ENCODE data around the gene GAGE12J.
"Not testable (repeated sequence)": the region's sequence is repeated elsewhere in the genome, so short reads cannot be mapped to it uniquely, and the experiment has no call there.

The GAGE12J gene, protein sequence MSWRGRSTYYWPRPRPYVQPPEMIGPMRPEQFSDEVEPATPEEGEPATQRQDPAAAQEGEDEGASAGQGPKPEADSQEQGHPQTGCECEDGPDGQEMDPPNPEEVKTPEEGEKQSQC

DNA sequence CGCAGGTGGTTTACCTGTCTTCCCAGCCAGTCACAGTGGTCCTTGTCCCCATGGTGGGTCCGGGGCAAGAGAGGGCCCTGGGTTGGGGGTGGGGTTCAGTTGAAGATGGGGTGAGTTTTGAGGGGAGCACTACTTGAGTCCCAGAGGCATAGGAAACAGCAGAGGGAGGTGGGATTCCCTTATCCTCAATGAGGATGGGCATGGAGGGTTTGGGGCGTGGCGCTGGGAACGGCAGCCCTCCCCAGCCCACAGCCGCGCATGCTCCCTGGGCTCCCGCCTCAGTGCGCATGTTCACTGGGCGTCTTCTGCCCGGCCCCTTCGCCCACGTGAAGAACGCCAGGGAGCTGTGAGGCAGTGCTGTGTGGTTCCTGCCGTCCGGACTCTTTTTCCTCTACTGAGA is at the start of gene GAGE12J:
TSS of gene GAGE12J (plus strand) at position 301 of the 400 bp plus-strand sequence. CDS start 1,157 bp downstream, outside the sequence.
- DNase-seq (ENCODE audit: low read depth in 2 of 2), result not testable (repeated sequence)

DNA sequence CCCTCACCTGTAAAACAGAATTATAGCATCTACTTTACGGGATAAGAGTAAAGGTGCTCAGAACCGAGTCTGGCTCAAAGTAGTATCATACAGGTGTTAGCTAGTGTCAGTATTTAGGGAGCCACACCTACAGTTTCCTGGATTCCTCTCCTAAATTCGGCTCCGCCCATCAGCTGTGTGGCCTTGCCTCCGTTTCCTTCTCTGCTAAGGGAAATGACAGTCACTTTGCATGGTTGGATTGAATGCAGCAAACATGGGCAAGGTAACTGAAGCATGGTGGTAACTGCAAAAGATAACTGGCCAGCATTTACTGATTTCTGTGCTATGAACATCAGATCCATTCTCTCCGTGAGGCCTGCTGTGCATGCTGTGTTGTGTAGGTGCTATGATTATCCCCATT is 49.4 kb upstream of the GAGE12J start:
- DNase-seq (ENCODE audit: low read depth in 2 of 2), result no peak

DNA sequence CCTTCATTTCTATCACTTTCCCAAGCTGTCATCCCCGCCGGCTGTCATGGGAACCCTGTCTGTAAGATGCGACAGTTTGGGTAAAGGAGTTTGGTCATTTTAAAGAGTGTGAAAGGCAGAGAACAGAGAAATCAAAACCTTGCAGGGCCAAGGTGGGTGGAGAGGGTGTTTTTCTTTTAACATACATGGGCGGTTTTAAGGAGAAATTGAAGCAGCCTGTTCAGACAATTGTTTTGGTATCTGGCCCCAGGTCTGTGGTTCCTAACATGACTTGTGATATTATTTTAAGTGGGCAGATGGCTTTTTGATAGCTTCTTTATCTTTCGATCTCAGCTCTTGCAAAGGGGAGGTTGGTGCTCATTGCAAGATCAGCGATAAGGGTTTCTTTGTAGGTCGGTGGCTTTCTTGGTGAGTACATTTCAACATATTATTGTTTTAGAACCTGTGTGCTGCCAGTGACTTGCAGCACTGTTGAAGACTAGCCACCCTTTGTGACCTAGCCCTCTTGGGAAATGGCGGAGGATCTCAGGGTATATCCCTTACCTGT is 48.6 kb upstream of the GAGE12J start:
- DNase-seq (ENCODE audit: low read depth in 2 of 2), result no peak

DNA sequence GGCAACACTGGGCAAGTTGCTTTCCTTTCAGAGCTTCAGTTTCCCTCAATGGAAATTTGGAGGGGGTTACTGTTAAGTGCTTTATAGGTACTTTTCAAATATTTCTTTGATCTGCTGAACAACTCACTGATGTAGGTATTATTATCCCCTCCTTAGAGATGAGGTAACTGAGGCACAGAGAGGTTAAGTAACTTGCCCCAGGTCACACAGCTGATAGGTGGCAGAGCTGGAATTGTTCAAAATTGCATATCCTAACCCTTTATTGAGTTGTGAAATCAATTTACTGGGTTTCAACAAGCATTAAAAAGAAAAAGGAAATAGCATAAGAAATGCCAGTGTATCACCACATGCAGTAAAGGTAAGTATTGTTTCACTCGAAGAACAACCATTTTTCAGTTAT is 45.6 kb upstream of the GAGE12J start:
- no peak for DNase-seq (ENCODE audit: low read depth in 2 of 2)

DNA sequence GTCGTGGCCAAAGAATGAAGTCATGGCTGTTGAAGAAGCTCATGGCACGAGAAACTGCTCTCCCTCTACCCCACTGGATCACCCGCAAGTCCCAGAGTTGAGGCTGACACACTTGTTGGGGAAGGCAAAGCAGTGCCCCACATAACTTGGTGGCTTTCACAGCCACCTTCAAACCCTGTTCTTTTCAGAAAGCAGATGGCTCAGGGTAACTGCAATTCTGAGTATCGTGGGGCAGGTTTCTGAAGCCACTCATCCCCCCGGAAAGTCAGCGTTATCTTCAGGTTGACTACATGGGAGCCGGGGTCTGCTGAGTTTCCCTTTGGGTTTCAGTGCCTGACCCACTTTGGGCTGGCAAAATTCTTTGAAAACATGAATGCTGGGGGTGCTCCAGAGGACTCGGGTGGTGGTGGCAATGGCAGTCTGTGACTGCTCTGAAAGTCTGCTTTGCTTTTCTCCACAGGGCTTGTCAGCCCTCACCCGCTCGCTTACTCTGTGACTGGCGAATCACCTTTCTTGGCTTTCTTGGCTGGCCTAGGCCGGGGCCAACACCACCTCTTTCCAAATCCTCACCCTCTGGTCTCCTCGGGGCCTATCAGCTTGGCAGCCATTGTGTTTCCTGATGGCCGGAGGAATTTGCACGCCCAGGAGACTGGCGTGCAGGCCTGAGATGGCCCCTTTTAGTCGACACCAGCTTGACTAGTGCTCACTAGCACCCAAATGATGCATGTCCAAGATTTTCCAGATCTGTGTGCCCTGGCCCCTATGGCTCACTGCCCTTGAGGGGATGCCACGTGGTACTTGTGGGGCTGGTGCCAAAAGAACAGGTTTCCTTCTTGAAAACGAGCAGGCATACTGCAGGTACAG is 44.9 kb upstream of the GAGE12J start:
- no peak for DNase-seq (ENCODE audit: low read depth in 2 of 2)

DNA sequence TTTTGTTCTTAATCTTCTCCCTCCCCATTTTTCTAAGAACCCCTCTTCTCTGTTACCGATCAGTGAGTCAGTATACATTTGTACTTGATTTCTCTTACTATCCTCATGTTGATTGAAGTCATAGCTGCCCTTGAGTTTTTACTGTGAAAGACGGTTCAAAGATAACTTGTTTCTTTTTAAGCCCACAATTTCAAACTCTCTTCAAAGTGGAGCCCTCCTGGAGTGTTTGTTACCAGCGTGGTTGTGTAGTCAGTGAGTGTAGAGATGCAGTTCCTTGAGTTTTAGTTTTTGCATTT is 44.4 kb upstream of the GAGE12J start:
- DNase-seq (ENCODE audit: low read depth in 2 of 2), result no peak

DNA sequence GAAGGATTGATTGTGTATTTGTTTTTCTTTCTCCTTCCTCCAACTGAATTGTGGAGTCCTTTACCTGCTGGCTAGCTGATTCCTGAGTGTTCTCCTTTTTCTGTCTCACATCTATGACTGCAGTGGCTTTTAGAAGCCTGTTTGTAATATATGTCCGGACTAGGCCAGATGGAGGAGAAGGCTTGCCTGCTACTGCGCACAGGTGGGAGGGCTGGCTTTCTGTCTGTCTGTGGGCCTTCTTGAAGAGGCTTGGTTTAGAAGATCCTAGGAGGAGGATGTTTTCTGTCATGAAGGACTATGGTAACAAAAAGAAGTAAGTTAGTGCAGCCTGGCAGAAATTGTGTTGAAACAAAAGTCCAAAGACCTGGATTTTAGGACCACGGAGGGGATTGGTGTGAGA is 43.8 kb upstream of the GAGE12J start:
- DNase-seq (ENCODE audit: low read depth in 2 of 2), result no peak

DNA sequence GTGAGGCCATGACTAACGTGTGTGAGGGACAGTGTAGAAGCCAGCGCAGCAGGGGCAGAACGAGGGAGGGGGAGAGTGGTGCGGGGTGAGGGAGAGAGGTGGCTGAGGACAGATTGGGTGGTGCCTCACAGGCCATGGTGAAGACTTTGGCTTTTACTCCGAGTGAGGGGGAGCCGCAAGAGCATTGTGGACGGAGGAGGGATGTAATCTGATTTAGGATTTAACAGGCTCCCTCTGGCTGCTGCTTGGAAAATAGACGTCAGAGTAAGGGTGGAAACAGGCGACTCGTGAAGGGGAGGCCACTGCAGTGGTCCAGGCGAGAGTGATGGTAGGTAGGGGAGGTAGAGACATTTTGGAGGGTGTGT is 39.2 kb upstream of the GAGE12J start:
- no peak for DNase-seq (ENCODE audit: low read depth in 2 of 2)

DNA sequence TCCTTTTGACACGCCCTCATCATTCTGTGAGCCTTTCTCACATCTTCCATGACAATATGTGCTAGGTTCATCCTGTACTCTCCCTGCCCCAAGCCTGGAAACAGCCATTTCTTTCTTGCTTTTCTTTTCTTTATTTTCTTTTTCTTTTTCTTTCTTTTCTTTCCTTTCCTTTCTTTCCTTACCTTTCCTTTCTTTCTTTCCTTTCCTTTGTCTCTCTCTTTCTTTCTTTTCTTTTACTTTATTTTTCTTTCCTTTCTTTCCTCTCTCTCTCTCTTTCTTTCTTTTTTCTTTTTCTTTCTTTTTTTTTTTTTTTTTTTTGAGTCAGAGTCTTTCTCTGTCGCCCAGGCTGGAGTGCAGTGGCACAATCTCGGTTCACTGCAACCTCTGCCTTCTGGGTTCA is 37.6 kb upstream of the GAGE12J start:
- no peak for DNase-seq (ENCODE audit: low read depth in 2 of 2)

DNA sequence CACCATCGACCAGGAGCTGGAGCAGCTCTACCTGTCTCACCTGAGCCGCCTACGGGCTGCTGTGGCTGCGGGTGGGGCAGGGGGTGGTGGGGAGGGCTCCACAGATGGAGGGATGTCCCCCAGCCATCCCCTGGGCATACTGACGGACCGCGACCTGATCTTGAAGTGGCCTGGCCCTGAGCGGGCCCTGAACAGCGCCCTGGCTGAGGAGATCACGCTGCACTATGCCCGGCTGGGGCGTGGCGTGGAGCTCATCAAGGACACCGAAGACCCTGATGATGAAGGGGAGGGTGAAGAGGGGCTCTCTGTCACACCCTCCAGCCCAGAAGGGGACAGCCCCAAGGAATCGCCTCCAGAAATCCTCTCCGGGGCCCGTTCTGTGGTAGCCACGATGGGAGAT is 35.7 kb upstream of the GAGE12J start:
- DNase-seq (ENCODE audit: low read depth in 2 of 2), result no peak

DNA sequence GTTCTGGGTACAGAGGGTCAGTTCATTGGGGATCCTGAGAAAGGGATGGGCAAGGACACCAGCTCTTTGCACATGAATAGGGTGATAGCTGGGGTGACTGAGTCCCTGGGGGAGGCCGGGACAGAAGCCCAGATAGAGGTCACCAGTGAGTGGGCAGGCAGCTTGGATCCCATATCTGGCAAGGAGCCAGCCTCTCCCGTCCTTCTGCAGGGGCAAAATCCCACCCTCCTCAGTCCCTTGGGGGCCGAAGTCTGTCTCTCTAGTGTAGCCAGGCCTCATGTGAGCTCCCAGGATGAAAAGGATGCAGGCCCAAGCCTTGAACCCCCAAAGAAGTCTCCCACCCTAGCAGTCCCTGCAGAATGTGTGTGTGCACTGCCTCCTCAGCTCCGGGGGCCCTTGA is 35.3 kb upstream of the GAGE12J start:
- no peak for DNase-seq (ENCODE audit: low read depth in 2 of 2)

DNA sequence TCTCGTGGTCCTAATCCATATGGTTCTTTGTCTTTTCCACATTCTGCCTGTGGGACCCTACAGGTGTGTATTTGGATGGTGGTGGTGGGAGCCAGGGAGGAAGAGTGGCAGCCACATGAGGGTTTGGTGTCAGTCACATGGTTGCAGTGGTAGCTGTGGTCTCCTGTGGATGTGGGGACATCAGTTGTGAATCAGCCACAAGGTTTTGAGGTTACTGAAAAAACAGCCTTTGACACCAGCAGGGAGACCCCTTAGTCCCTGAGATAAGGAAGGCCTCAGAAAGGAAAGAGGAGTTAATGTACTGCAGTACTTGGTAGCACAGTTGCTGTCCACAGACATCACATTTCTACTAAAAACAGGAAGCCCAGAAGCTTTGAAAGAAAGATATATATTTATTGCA is 34.2 kb upstream of the GAGE12J start:
- DNase-seq (ENCODE audit: low read depth in 2 of 2), result no peak

DNA sequence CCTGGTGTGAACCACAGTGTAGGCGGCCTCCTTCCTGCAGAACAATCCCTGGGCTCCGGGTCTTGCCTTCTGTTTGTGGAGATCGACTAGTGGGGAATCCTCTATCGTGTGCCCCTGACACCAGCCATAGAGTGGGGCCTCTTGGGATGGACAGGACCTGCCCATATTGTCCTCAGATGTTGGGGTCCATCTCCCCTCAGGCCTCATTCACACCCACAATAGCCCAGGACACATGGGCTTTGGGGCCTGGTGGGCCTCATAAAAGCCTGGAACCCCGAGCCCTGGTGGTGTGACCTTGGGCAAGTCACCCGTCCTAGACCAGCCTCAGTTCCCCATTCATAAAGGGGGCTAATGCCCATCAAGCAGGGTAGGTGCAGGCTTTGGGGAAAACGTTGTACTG is 31.6 kb upstream of the GAGE12J start:
- DNase-seq (ENCODE audit: low read depth in 2 of 2), result no peak

DNA sequence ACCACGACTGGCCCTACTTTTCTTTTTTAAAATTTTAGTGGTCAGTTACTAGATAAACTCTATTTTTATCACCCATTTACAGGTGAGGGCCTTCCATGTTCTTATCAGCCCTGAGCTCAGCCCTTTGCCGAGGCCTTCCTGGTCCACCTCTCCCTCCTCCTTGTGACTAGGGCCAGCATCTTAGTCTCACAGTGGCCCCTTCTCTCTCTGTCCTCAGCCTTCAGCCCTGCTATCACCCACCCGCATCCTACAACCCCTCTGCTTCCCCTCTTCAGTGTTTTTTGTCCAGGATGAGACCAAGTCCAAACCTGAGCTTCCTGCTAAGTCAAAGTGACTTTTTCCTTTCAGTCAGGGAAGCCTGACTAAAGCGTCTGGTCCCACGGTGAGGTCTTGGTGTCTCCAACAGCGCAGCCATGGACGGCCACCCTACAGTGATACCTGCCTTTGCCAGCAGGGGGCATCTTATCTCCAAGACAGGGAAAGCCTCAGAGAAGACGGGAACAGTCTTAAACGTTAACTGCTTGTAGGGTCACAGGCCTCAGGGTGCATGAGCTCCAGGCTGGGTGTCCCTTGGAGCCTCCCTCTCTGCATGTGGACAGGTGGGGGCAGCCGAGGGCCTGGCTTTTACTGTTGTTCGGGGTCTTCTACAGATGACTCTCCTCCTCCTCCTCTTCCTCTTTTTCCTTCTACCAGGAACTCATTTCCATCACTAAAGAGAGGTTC is 30.1 kb upstream of the GAGE12J start:
- peak; percentile 33 to 37 for DNase-seq (ENCODE audit: low read depth in 2 of 2)

DNA sequence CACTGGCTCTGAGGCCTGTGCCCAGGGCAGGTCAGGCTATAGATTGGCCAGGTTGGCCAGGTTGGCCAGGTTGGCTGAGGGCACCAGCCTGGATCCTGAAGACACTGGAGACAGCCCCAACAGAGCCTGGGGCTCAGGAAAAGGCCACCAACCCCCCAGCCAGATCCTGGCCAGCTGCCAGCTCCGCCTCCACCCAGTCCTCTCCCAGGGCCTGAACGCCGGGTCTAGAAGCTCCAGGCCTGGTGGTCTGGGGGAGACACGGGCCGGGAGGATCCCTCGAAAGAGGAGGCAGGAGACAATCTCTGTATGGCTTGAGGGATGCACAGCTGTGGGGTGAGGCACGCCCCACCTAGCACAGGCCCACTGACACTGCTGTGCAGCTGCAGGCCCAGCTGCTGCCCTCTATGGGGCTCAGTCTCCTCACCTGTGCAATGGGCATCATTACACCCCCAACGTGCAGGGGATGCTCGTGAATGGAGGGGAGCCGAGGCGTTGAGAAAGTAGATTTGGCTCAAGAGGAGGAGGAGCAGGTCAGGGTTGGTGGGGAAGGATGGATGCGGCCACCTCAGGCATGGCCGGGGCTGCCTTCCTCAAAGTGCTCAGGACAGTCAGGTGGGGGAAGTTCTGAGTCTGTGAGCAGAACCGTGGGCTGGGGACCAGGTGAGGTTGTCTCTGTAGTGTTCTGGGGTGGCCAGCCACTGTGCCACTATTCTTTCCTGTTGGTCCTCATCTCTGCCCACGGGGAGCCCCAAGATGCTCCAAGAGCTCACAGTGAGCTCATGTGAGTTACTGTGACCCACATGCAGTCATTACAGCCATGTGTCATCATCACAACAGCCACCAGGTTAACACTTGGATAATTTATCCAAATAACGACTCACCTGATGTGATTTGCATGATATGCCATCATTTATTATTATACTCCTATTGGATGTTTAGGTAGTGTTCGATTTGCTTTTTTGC is 29.2 kb upstream of the GAGE12J start:
- DNase-seq (ENCODE audit: low read depth in 2 of 2), result no peak

DNA sequence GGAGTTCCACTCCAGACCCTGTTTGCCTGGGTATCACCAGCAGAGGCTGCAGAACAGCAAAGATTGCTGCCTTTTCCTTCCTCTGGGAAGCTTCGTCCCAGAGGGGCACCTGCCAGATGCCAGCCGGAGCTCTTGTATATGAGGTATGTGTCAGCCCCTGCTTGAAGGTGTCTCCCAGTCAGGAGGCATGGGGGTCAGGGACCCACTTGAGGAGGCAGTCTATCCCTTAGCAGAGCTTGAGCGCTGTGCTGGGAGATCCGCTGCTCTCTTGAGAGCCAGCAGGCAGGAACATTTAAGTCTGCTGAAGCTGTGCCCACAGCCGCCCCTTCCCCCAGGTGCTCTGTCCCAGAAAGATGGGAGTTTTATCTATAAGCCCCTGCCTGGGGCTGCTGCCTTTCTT is 22.5 kb upstream of the GAGE12J start:
- not testable (repeated sequence) for DNase-seq (ENCODE audit: low read depth in 2 of 2)

DNA sequence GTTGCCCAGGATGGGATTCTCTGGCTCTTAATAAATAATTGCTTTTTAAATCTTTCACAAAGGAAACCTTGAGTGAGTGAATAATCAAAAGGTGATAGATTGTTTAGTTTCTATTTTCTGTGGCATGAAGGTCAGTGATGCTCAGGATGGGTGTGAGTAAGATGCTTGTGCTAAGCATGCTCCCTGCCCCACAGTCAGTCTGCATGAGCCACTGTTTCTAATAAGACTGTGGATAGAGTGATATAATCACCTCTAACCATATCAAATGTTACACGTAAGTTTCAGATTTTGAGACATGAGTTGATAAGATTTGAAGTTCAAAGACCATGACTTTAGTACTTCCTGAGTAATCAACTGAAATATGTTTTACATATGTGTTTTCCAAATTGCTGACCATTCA is 21.1 kb upstream of the GAGE12J start:
- DNase-seq (ENCODE audit: low read depth in 2 of 2), result no peak

DNA sequence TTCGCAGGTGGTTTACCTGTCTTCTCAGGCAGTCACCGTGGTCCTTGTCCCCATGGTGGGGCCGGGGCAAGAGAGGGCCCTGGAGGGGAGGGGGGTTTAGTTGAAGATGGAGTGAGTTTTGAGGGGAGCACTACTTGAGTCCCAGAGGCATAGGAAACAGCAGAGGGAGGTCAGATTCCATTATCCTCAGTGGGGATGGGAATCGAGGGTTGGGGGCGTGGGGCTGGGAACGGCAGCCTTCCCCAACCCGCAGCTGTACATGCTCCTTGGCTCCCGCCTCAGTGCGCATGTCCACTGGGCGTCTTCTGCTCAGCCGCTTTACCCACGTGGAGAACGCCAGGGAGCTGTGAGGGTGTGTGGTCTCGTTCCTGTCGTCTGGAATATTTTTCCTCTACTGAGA is 18.5 kb upstream of the GAGE12J start, which contains the start of gene GAGE10:
TSS of gene GAGE10 (plus strand) at position 301 of the 400 bp plus-strand sequence. CDS start 1,214 bp downstream, outside the sequence.
- no peak for DNase-seq (ENCODE audit: low read depth in 2 of 2)

DNA sequence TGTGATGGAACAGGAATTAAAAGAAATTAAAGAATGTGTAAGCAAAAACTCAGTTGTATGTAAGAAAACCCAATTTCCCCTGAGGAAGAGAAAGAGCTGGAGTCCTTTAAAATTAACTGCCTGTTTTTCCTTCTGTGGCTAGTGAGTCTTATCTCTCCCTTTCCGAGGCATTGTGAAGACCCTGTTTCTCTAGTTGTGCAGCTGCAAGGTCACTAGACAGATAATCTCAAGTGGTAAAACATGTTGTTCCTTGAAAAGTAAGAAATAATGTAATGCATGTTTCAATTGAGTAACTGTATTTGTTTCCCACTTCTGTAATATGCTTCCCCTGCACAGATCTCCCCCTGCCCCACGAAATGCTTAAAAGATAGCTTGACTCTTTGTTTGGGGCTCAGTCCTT is 14.1 kb upstream of the GAGE12J start:
- not testable (repeated sequence) for DNase-seq (ENCODE audit: low read depth in 2 of 2)

DNA sequence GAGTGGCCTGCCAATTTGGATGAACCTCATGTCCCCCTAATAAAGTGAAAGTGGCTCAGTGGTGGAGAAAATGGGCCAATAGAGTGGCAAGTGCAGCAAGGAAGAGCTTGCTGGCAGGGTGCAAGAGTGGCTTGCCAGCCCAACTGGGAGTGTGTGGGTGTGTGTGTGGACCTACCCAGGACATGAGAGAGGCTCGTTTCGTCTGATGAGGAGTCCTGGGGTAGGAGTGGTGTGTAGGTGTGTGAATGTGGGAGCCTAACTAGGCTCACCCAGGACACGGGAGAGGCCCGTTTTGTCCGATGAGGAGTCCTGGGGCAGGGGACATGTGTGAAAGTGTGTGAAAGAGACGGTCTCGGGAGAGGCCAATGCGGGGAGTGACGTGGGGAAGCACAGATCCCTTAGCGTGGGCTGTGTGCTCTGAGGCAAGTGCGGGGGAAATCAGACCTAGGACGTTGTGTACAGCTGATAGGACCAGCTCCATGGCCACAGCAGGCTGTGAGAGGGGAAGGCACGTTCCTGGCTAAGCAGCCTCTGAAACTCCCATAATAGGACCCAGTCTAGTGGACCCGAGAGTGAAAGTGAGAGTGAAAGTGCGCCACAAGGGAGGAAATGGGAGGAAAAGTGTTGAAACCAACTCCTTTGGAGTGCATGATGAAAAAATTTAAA is 13.1 kb upstream of the GAGE12J start:
- no peak for DNase-seq (ENCODE audit: low read depth in 2 of 2)

DNA sequence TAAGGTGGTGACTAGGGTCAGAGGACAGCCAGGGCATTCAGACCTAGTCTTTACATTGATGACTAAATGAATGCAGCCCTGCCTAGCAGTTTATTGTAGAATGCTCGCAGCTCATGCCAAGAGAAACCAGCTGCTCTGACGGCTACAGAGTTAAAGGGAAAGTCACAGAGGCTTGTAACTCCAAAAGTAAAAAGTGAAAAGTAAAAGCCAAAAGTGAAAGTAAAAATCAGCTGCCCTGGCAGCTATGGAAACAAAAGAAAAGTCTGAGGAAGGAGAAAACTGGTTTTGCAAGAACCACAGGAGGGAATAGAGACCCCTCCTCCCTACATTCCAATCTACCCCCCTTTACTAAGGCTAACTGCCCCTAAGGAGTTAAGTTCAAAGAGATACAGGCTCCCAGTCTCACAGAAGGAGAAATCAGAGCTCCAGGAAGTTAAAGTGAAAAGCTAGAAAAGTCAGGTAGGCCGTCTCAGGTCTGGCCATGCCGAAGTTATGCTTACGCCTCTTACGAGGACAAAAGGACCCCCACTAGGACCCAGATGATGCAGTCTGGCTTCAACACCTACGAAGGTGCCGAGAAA is 12.3 kb upstream of the GAGE12J start:
- no peak for DNase-seq (ENCODE audit: low read depth in 2 of 2)

Measured in stimulated activated CD8-positive, alpha-beta memory T cell treated with anti-CD3 and anti-CD28 coated beads, Interleukin-2, amount 100 ng/mL, for 1 hour (primary cell).